MCF 10A (cell line): ENCODE results near the gene FBXW9. TPM values are rescaled to one million over a fixed set of nuclear protein-coding genes. Genes with fewer than 3 reads are reported as not detected.
"Not testable (repeated sequence)": the region's sequence is repeated elsewhere in the genome, so short reads cannot be mapped to it uniquely, and the experiment has no call there.

Experiments
- BruUV-seq: library from RNA; stranded (reverse); fragments of 400-500 nt; replicated peaks from 2 replicates; lab custom pipeline; 2021; lab: Mats Ljungman, UMichigan
- CTCF ChIA-PET: fragments of 300-600 bp; sonication (Branson Sonifier 250); formaldehyde crosslinking; extraction: SDS; loops from one replicate; lab custom pipeline; 2021; ENCODE audit warnings: antibody characterized with exemption, inconsistent platforms; lab: Yijun Ruan, JAX
- POLR2A ChIA-PET: fragments of 300-600, 350-650 bp; sonication (Branson Sonifier 250); formaldehyde crosslinking; extraction: SDS; loops from one replicate; lab custom pipeline; 2020; ENCODE audit warnings: antibody characterized with exemption, inconsistent platforms; lab: Yijun Ruan, JAX
- DNase-seq: peaks from one replicate; pipeline ENCODE4 v3.0.0-alpha.2; 2018; ENCODE audit not compliant: unreplicated experiment
- H3K27ac Mint-ChIP-seq: one replicate; pipeline ENCODE4 v1.8.0; 2022; ENCODE audit warnings: mild to moderate bottlenecking, low read depth, mixed read lengths; ENCODE audit not compliant: unreplicated experiment
- H3K27me3 Mint-ChIP-seq: one replicate; pipeline ENCODE4 v1.8.0; 2022; ENCODE audit warnings: mixed read lengths; ENCODE audit not compliant: insufficient read depth, unreplicated experiment
- H3K36me3 Mint-ChIP-seq: one replicate; pipeline ENCODE4 v1.8.0; 2022; ENCODE audit warnings: mild to moderate bottlenecking, moderate library complexity, mixed read lengths; ENCODE audit not compliant: insufficient read depth, unreplicated experiment
- H3K4me1 Mint-ChIP-seq: one replicate; pipeline ENCODE4 v1.8.0; 2022; ENCODE audit warnings: mixed read lengths; ENCODE audit not compliant: insufficient read depth, unreplicated experiment
- H3K4me3 Mint-ChIP-seq: one replicate; pipeline ENCODE4 v1.8.0; 2022; ENCODE audit warnings: mild to moderate bottlenecking, moderate library complexity, mixed read lengths; ENCODE audit not compliant: unreplicated experiment
- H3K9me3 Mint-ChIP-seq: one replicate; pipeline ENCODE4 v1.8.0; 2022; ENCODE audit warnings: mixed read lengths; ENCODE audit not compliant: unreplicated experiment
- CTCF ChIP-seq: fragments of 200-600 bp; IDR thresholded peaks from one replicate; pipeline ENCODE4 v1.8.0; 2022; ENCODE audit warnings: antibody characterized with exemption, mild to moderate bottlenecking; ENCODE audit not compliant: unreplicated experiment
- intact Hi-C: fragments of 100-400 bp; cut with micrococcal nuclease; formaldehyde crosslinking; loops from 2 replicates; pipeline ENCODE4 v1.14.1; 2022
- total RNA-seq: library from RNA; stranded (reverse); gene quantifications from 2 replicates; pipeline ENCODE4 v1.2.3, GENCODE V29; 2022

FBXW9 gene
- total RNA-seq, 1 experiment from 2014 or later: 13.8 TPM

- no peaks in the 10 kb centered on the region for H3K4me1 Mint-ChIP-seq
- no TSS peak for BruUV-seq
Measured at GRCh38 chr19:12705169-12705568, 8.7 kb upstream of the FBXW9 start.

GRCh38 chr19:12703046-12703445 lies 6.6 kb upstream of the FBXW9 start:
- intact Hi-C loops: no loop called here
- H3K9me3 Mint-ChIP-seq: no peaks in the 10 kb centered on the region
- BruUV-seq: no TSS peak
- H3K4me3 Mint-ChIP-seq: no peak overlapping the region
- CTCF ChIA-PET: interaction anchor here (0.6 to 1.3 kb wide), 4 partner anchors 25 to 1302 kb away, joined by 3 to 4 read pairs (median 3); no protein-coding TSS in a partner anchor
- DNase-seq: peak; percentile 37
- TF ChIP-seq CTCF: no peak
- H3K27ac Mint-ChIP-seq: no peak overlapping the region
- peaks cover 3% of the 10 kb centered on the region for H3K4me1 Mint-ChIP-seq
- H3K27me3 Mint-ChIP-seq: no peaks in the 10 kb centered on the region
- peaks cover 90% of the 10 kb centered on the region for H3K36me3 Mint-ChIP-seq
- POLR2A ChIA-PET: no interaction called here

More at GRCh38 chr19:12705169-12705568, 8.7 kb upstream of the FBXW9 start:
- Mint-ChIP-seq H3K27me3 (no peaks in the 10 kb centered on the region), H3K9me3 (no peaks in the 10 kb centered on the region), H3K27ac (no peak overlapping the region), H3K36me3 (peaks cover 95% of the 10 kb centered on the region), H3K4me3 (no peak overlapping the region)
- TF ChIP-seq CTCF: no peak
- ChIA-PET CTCF (no interaction called here), POLR2A (interaction anchor here (1.1 kb wide), 1 partner anchor 8 kb away, joined by 3 read pairs; the partner anchor contains the start of gene FBXW9)
- intact Hi-C loops: no loop called here
- no peak for DNase-seq

GRCh38 chr19:12701596-12702282 lies 5.3 kb upstream of the FBXW9 start:
- no peak for DNase-seq
- no peak overlapping the region for H3K4me3 Mint-ChIP-seq
- no peak overlapping the region for H3K27ac Mint-ChIP-seq
- H3K4me1 Mint-ChIP-seq: peaks cover 5% of the 10 kb centered on the region
- no peaks in the 10 kb centered on the region for H3K27me3 Mint-ChIP-seq
- ChIA-PET CTCF (no interaction called here), POLR2A (no interaction called here)
- BruUV-seq: no TSS peak
- peaks cover 83% of the 10 kb centered on the region for H3K36me3 Mint-ChIP-seq
- H3K9me3 Mint-ChIP-seq: no peaks in the 10 kb centered on the region
- intact Hi-C loops: no loop called here
- TF ChIP-seq CTCF: no peak

- ChIA-PET CTCF (interaction anchor here (0.8 to 1.1 kb wide), 2 partner anchors 28 to 35 kb away, joined by 3 to 6 read pairs; no protein-coding TSS in a partner anchor), POLR2A (interaction anchor here (0.6 to 2.0 kb wide), 2 partner anchors 10 to 19 kb away, joined by 3 to 13 read pairs; no protein-coding TSS in a partner anchor)
- Mint-ChIP-seq H3K4me1 (peaks cover 5% of the 10 kb centered on the region), H3K36me3 (peaks cover 59% of the 10 kb centered on the region), H3K27ac (peak overlapping the region; percentile 20), H3K4me3 (peak overlapping the region; percentile 48), H3K9me3 (no peaks in the 10 kb centered on the region), H3K27me3 (no peaks in the 10 kb centered on the region)
- TF ChIP-seq CTCF: no peak
- no TSS peak for BruUV-seq
- intact Hi-C loops: no loop called here
- no peak for DNase-seq
Measured at GRCh38 chr19:12698138-12698537, 1.7 kb upstream of the FBXW9 start.

GRCh38 chr19:12697425-12697824 lies 994 bp upstream of the FBXW9 start:
- H3K27me3 Mint-ChIP-seq, DNase-seq, intact Hi-C loops, H3K4me1 Mint-ChIP-seq, H3K9me3 Mint-ChIP-seq, BruUV-seq, H3K27ac Mint-ChIP-seq: not testable (repeated sequence)
- Mint-ChIP-seq H3K4me3 (peak overlapping the region; percentile 83), H3K36me3 (peaks cover 55% of the 10 kb centered on the region)
- ChIA-PET CTCF (interaction anchor here (0.5 to 1.6 kb wide), 5 partner anchors 20 to 98 kb away, joined by 3 to 6 read pairs (median 3); no protein-coding TSS in a partner anchor), POLR2A (interaction anchor here (0.7 to 2.7 kb wide), 13 partner anchors 8 to 104 kb away, joined by 3 to 25 read pairs (median 6); partner anchors contain the start of genes DHPS, GET3, TNPO2 and ZNF490)
